OCI-LY1 (cell line): ENCODE measurements around the gene ZNF362.

Experiments
- CTCF ChIP-seq: fragments of 200-600 bp; sonication (generic), shearing (Covaris generic); IDR thresholded peaks from 2 replicates; pipeline ENCODE4 v1.5.1; 2017; ENCODE audit warnings: mild to moderate bottlenecking, antibody characterized with exemption, low read length, moderate library complexity, mixed read lengths
- EZH2 ChIP-seq: fragments of 200-600 bp; sonication (generic), shearing (Covaris generic); IDR thresholded peaks from 2 replicates; pipeline ENCODE4 v1.8.0; 2017; ENCODE audit warnings: borderline replicate concordance, mixed run types, mild to moderate bottlenecking, antibody characterized with exemption, low read length, moderate library complexity, mixed read lengths

- TF ChIP-seq CTCF (no peak), EZH2 (no peak)
Observed at GRCh38 chr1:33268457-33268856, 12.2 kb downstream of the ZNF362 start.
